ENCODE data around the gene JOSD2. TPM values are rescaled to one million over a fixed set of nuclear protein-coding genes. Genes with fewer than 3 reads are reported as not detected.

Gene JOSD2
- total RNA-seq, 4 donors from 2014 or later = 8.5 to 25.0 (median 21.2) TPM

GRCh38 chr19:50467566-50467965 is 43.4 kb downstream of the JOSD2 start:
- TF ChIP-seq POLR2A (IDR thresholded peaks at IDR 0.05) (no peak), CTCF (IDR thresholded peaks at IDR 0.05) (no peak)
- intact Hi-C loops (cut with DNase I; ENCODE audit: low total_unique reads) = no loop called here
- DNase-seq (ENCODE audit: low spot score in 2 of 2) = no peak
- 84 to 87% methylated on average over 18 of the region's 18 CpGs for WGBS, 2 donors
- H3K4me3 ChIP-seq (ENCODE audit: low read depth, poor library complexity, severe bottlenecking) = no peak overlapping the region

- no peak for DNase-seq (ENCODE audit: low spot score in 2 of 2)
- no peak overlapping the region for H3K4me3 ChIP-seq (ENCODE audit: low read depth, poor library complexity, severe bottlenecking)
- TF ChIP-seq CTCF (IDR thresholded peaks at IDR 0.05) (no peak), POLR2A (IDR thresholded peaks at IDR 0.05) (no peak)
- 59 to 61% methylated on average over 11 of the region's 11 CpGs for WGBS, 2 donors
- intact Hi-C loops (cut with DNase I; ENCODE audit: low total_unique reads) = no loop called here
Measured at GRCh38 chr19:50466706-50467039, 44.3 kb downstream of the JOSD2 start.

- TF ChIP-seq POLR2A (IDR thresholded peaks at IDR 0.05) (no peak), CTCF (IDR thresholded peaks at IDR 0.05) (no peak)
- intact Hi-C loops (cut with DNase I; ENCODE audit: low total_unique reads) = no loop called here
- WGBS, 2 donors = 37 to 39% methylated on average over 25 to 29 of the region's 29 CpGs
- no peak for DNase-seq (ENCODE audit: low spot score in 2 of 2)
- no peak overlapping the region for H3K4me3 ChIP-seq (ENCODE audit: low read depth, poor library complexity, severe bottlenecking)
Measured at GRCh38 chr19:50465986-50466705, 44.8 kb downstream of the JOSD2 start.

GRCh38 chr19:50465000-50465399 is 46.0 kb downstream of the JOSD2 start:
- 85 to 91% methylated on average over 13 of the region's 13 CpGs for WGBS, 2 donors
- TF ChIP-seq CTCF (IDR thresholded peaks at IDR 0.05) = no peak
- no peak for TF ChIP-seq POLR2A (IDR thresholded peaks at IDR 0.05)
- intact Hi-C loops (cut with DNase I; ENCODE audit: low total_unique reads) = loop anchor here (5.0 kb wide), 1 partner anchor 98 kb away; the partner anchor contains the start of gene NAPSA
- no peak for DNase-seq (ENCODE audit: low spot score in 2 of 2)
- no peak overlapping the region for H3K4me3 ChIP-seq (ENCODE audit: low read depth, poor library complexity, severe bottlenecking)

GRCh38 chr19:50464348-50464747 is 46.6 kb downstream of the JOSD2 start:
- H3K4me3 ChIP-seq (ENCODE audit: low read depth, poor library complexity, severe bottlenecking) = no peak overlapping the region
- DNase-seq (ENCODE audit: low spot score in 2 of 2) = no peak
- intact Hi-C loops (cut with DNase I; ENCODE audit: low total_unique reads) = loop anchor here (5.0 kb wide), 1 partner anchor 97 kb away; the partner anchor contains the start of gene NAPSA
- WGBS, 2 donors = 83 to 87% methylated on average over 19 of the region's 19 CpGs
- TF ChIP-seq CTCF (IDR thresholded peaks at IDR 0.05) (no peak), POLR2A (IDR thresholded peaks at IDR 0.05) (no peak)

GRCh38 chr19:50462970-50463369 is 48.0 kb downstream of the JOSD2 start:
- intact Hi-C loops (cut with DNase I; ENCODE audit: low total_unique reads) = loop anchor here (5.0 kb wide), 1 partner anchor 96 kb away; the partner anchor contains the start of gene NAPSA
- WGBS, 2 donors = 76% methylated on average over 7 of the region's 7 CpGs
- no peak for TF ChIP-seq POLR2A (IDR thresholded peaks at IDR 0.05)
- TF ChIP-seq CTCF (IDR thresholded peaks at IDR 0.05) = no peak

More at GRCh38 chr19:50462970-50463369, 48.0 kb downstream of the JOSD2 start:
- no peak overlapping the region for H3K4me3 ChIP-seq (ENCODE audit: low read depth, poor library complexity, severe bottlenecking)
- no peak for DNase-seq (ENCODE audit: low spot score in 2 of 2)

Measured in lower leg skin (tissue), 4 donors.